GM19025 (cell line): ENCODE results near the gene GPR21.

Source experiments
- ATAC-seq: cut with Tn5 transposase; IDR thresholded peaks from one replicate; pipeline ENCODE4 v1.9.1; 2021; ENCODE audit warnings: mild to moderate bottlenecking, low read depth, moderate library complexity; ENCODE audit not compliant: unreplicated experiment

The GPR21 gene

GRCh38 chr9:123062351-123063176 lies 29.1 kb downstream of the GPR21 start:
- no peak for ATAC-seq

GRCh38 chr9:123063177-123063598 lies 29.7 kb downstream of the GPR21 start:
- no peak for ATAC-seq

GRCh38 chr9:123063896-123064295 lies 30.4 kb downstream of the GPR21 start:
- no peak for ATAC-seq

- no peak for ATAC-seq
Measured at GRCh38 chr9:123064716-123065115, 31.2 kb downstream of the GPR21 start.

GRCh38 chr9:123065196-123065595 lies 31.7 kb downstream of the GPR21 start:
- ATAC-seq = no peak

- no peak for ATAC-seq
Measured at GRCh38 chr9:123067136-123067535, 33.7 kb downstream of the GPR21 start.

- no peak for ATAC-seq
Measured at GRCh38 chr9:123069010-123069481, 35.6 kb downstream of the GPR21 start.

- ATAC-seq = no peak
Measured at GRCh38 chr9:123070198-123070597, 36.7 kb downstream of the GPR21 start.

GRCh38 chr9:123072407-123072995 lies 39.0 kb downstream of the GPR21 start:
- ATAC-seq = no peak

GRCh38 chr9:123073441-123073840 lies 40.0 kb downstream of the GPR21 start:
- ATAC-seq = no peak

- no peak for ATAC-seq
Measured at GRCh38 chr9:123073991-123074422, 40.5 kb downstream of the GPR21 start.

GRCh38 chr9:123074628-123075027 lies 41.2 kb downstream of the GPR21 start:
- no peak for ATAC-seq

- no peak for ATAC-seq
Measured at GRCh38 chr9:123080444-123080843, 47.0 kb downstream of the GPR21 start.

- no peak for ATAC-seq
Measured at GRCh38 chr9:123081824-123082223, 48.4 kb downstream of the GPR21 start.

- no peak for ATAC-seq
Measured at GRCh38 chr9:123083680-123084079, 50.2 kb downstream of the GPR21 start.

- no peak for ATAC-seq
Measured at GRCh38 chr9:123084256-123084655, 50.8 kb downstream of the GPR21 start.
